DND-41 (cell line): ENCODE results near the gene PPP1R1C.

Experiments used
- ATAC-seq: fragments of 200-7000 bp; cut with Tn5 transposase; 3 replicates; pipeline ENCODE4 v1.9.1; 2021; ENCODE audit warnings: low read depth; ENCODE audit not compliant: insufficient read depth
- DNase-seq: peaks from one replicate; pipeline ENCODE4 v3.0.0-alpha.2; 2020
- H2AFZ ChIP-seq: 2 replicates; pipeline ENCODE4 v1.6.0; 2012; ENCODE audit warnings: low read depth, low read length
- H3K27ac ChIP-seq: 2 replicates; pipeline ENCODE4 v1.5.1; 2012; ENCODE audit warnings: low read length, inconsistent platforms
- H3K27me3 ChIP-seq: fragments of 200-600 bp; sonication (generic); 2 replicates; pipeline ENCODE4 v1.6.0; 2012; ENCODE audit warnings: low read length, mild to moderate bottlenecking, inconsistent platforms; ENCODE audit not compliant: insufficient read depth, poor library complexity
- H3K36me3 ChIP-seq: 2 replicates; pipeline ENCODE4 v1.5.1; 2012; ENCODE audit warnings: low read length, inconsistent platforms; ENCODE audit not compliant: insufficient read depth
- H3K4me1 ChIP-seq: 2 replicates; pipeline ENCODE4 v1.5.1; 2012; ENCODE audit warnings: mild to moderate bottlenecking, low read length; ENCODE audit not compliant: insufficient read depth
- H3K4me2 ChIP-seq: 2 replicates; pipeline ENCODE4 v1.6.0; 2012; ENCODE audit warnings: mild to moderate bottlenecking, moderate library complexity, low read length, inconsistent platforms; ENCODE audit not compliant: insufficient read depth
- H3K4me3 ChIP-seq, 2 experiments: fragments of 200-600 bp in 1 of 2; shearing (Covaris generic) in 1 of 2; 2 replicates each; pipeline ENCODE4 v1.5.1; 2012 to 2016; ENCODE audit warnings: inconsistent platforms in 2 of 2, low read length in 2 of 2, mild to moderate bottlenecking in 2 of 2, low read depth in 1 of 2, moderate library complexity in 1 of 2
- H3K79me2 ChIP-seq: 2 replicates; pipeline ENCODE4 v1.6.0; 2012; ENCODE audit warnings: low read length, inconsistent platforms; ENCODE audit not compliant: insufficient read depth
- H3K9ac ChIP-seq: 2 replicates; pipeline ENCODE4 v1.6.0; 2012; ENCODE audit warnings: low read depth, mild to moderate bottlenecking, inconsistent platforms, low read length, moderate library complexity
- H3K9me3 ChIP-seq: 2 replicates; pipeline ENCODE4 v1.5.1; 2012; ENCODE audit warnings: low read length, moderate library complexity, mild to moderate bottlenecking, inconsistent platforms; ENCODE audit not compliant: insufficient read depth, severe bottlenecking
- H4K20me1 ChIP-seq: 2 replicates; pipeline ENCODE4 v1.6.0; 2012; ENCODE audit warnings: low read length; ENCODE audit not compliant: insufficient read depth
- EZH2 ChIP-seq: IDR thresholded peaks from 3 replicates; pipeline ENCODE4 v1.6.1; 2012; ENCODE audit warnings: borderline replicate concordance, low read depth, mild to moderate bottlenecking, moderate library complexity, low read length, inconsistent platforms; ENCODE audit not compliant: severe bottlenecking
- TF ChIP-seq, protein P1 (sequence below): IDR thresholded peaks from 2 replicates; pipeline ENCODE4 v1.5.1; 2012; ENCODE audit warnings: borderline replicate concordance, low read length, moderate library complexity, mild to moderate bottlenecking; ENCODE audit not compliant: poor library complexity, severe bottlenecking; ENCODE audit errors: extremely low read depth

The PPP1R1C gene

DNA sequence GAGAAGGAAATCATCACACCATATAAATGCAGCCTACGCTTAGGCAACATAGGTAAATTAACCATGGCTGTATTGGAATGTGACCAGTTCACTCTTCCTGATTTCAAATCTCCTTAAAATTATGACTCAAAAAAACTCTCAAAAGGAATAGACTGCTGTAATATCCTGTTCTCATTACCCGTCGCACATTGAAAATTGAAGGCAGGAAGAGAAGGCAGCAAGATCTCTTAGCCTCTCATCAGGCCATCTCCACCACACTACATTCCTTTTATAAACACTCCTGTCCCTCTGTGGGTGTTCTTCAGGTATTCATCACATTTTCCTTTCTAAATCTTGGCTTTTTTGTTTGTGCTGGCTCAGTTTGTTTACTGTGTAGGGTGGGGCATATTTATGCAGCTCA, 83.2 kb downstream of the PPP1R1C start:
- DNase-seq (no peak), ATAC-seq (no peak)
- H3K4me3 ChIP-seq: no peak overlapping the region
- H3K9ac ChIP-seq: no peak overlapping the region
- no peaks in the 10 kb centered on the region for H4K20me1 ChIP-seq
- TF ChIP-seq EZH2: no peak
- TF ChIP-seq, protein P1, sequence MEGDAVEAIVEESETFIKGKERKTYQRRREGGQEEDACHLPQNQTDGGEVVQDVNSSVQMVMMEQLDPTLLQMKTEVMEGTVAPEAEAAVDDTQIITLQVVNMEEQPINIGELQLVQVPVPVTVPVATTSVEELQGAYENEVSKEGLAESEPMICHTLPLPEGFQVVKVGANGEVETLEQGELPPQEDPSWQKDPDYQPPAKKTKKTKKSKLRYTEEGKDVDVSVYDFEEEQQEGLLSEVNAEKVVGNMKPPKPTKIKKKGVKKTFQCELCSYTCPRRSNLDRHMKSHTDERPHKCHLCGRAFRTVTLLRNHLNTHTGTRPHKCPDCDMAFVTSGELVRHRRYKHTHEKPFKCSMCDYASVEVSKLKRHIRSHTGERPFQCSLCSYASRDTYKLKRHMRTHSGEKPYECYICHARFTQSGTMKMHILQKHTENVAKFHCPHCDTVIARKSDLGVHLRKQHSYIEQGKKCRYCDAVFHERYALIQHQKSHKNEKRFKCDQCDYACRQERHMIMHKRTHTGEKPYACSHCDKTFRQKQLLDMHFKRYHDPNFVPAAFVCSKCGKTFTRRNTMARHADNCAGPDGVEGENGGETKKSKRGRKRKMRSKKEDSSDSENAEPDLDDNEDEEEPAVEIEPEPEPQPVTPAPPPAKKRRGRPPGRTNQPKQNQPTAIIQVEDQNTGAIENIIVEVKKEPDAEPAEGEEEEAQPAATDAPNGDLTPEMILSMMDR: no peak
- no peak overlapping the region for H3K27ac ChIP-seq
- no peaks in the 10 kb centered on the region for H3K9me3 ChIP-seq
- H3K4me1 ChIP-seq: no peaks in the 10 kb centered on the region
- no peaks in the 10 kb centered on the region for H3K27me3 ChIP-seq
- no peak overlapping the region for H3K4me2 ChIP-seq
- H3K79me2 ChIP-seq: no peaks in the 10 kb centered on the region
- H3K36me3 ChIP-seq: no peaks in the 10 kb centered on the region
- no peak overlapping the region for H2AFZ ChIP-seq

- Histone ChIP-seq H3K4me3 (no peak overlapping the region), H3K27ac (no peak overlapping the region), H2AFZ (no peak overlapping the region)
These were observed 83.8 kb downstream of the PPP1R1C start for GRCh38 chr2:182069416-182069815.

DNA sequence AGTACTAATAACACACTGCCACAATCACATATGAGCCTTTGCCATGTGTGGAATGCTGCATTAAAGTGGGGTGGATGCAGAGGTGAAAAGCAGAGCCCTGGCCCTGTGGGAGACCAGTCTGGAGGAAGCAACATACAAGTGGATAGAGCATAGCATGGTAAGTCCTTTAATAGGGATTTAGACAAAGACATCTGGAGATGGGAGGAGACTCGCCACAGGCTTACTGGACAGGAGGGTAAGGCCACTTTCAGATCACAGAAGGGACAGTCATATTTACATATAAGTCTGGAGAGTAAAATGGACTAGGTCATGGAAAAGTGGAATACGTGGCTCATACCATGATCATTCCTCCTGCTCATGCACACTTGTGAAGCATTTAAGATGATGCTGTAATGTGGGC, 84.3 kb downstream of the PPP1R1C start:
- Histone ChIP-seq H3K27ac (no peak overlapping the region), H4K20me1 (no peaks in the 10 kb centered on the region), H3K9me3 (no peaks in the 10 kb centered on the region), H3K4me3 (no peak overlapping the region), H3K79me2 (no peaks in the 10 kb centered on the region), H2AFZ (no peak overlapping the region), H3K4me1 (no peaks in the 10 kb centered on the region), H3K36me3 (no peaks in the 10 kb centered on the region), H3K4me2 (no peak overlapping the region), H3K9ac (no peak overlapping the region), H3K27me3 (no peaks in the 10 kb centered on the region)
- no peak for DNase-seq
- no peak for ATAC-seq
- TF ChIP-seq, protein P1: no peak
- TF ChIP-seq EZH2: no peak

More at GRCh38 chr2:182069416-182069815, 83.8 kb downstream of the PPP1R1C start:
- no peaks in the 10 kb centered on the region for H3K79me2 ChIP-seq
- no peak for ATAC-seq
- H3K9me3 ChIP-seq: no peaks in the 10 kb centered on the region
- H4K20me1 ChIP-seq: no peaks in the 10 kb centered on the region
- no peak overlapping the region for H3K4me2 ChIP-seq
- H3K4me1 ChIP-seq: no peaks in the 10 kb centered on the region
- TF ChIP-seq, protein P1: no peak
- TF ChIP-seq EZH2: no peak
- H3K9ac ChIP-seq: no peak overlapping the region
- DNase-seq: no peak
- no peaks in the 10 kb centered on the region for H3K27me3 ChIP-seq
- no peaks in the 10 kb centered on the region for H3K36me3 ChIP-seq

GRCh38 chr2:182070736-182071135, 85.1 kb downstream of the PPP1R1C start:
- Histone ChIP-seq H2AFZ (no peak overlapping the region), H3K4me2 (no peak overlapping the region), H3K9me3 (no peaks in the 10 kb centered on the region), H3K27me3 (no peaks in the 10 kb centered on the region), H3K4me1 (no peaks in the 10 kb centered on the region), H3K4me3 (no peak overlapping the region), H3K27ac (no peak overlapping the region), H4K20me1 (no peaks in the 10 kb centered on the region), H3K36me3 (no peaks in the 10 kb centered on the region), H3K79me2 (no peaks in the 10 kb centered on the region), H3K9ac (no peak overlapping the region)
- DNase-seq (no peak), ATAC-seq (no peak)
- no peak for TF ChIP-seq EZH2
- TF ChIP-seq, protein P1: no peak
